Activated T-cell treated with anti-CD3 and anti-CD28 coated beads, Interleukin-2, amount 50 U/mL, for 72 hours (primary cell): ENCODE results near the gene DDAH2. TPM values are rescaled to one million over a fixed set of nuclear protein-coding genes. Genes with fewer than 3 reads are reported as not detected.

Experiments used
- ATAC-seq, 2 donors: fragments of 150-1000 bp; cut with Tn5 transposase; replicated peaks in 1 of 2; 2 replicates each; pipeline ENCODE4 v1.10.0; 2021; ENCODE audit warnings: moderate library complexity in 2 of 2, mild to moderate bottlenecking in 1 of 2
- DNase-seq, 2 donors: peaks; one replicate each; pipeline ENCODE4 v3.0.0; 2021 to 2022; ENCODE audit warnings: mixed read lengths in 1 of 2
- H3K27ac Mint-ChIP-seq: one replicate; pipeline ENCODE4 v1.8.0; 2022; ENCODE audit warnings: mild to moderate bottlenecking, moderate library complexity, mixed read lengths
- H3K27me3 Mint-ChIP-seq: one replicate; pipeline ENCODE4 v1.8.0; 2022; ENCODE audit warnings: low read depth, mixed read lengths
- H3K36me3 Mint-ChIP-seq, 2 donors: one replicate each; pipeline ENCODE4 v1.8.0; 2022; ENCODE audit warnings: mixed read lengths in 2 of 2, mild to moderate bottlenecking in 1 of 2; ENCODE audit not compliant: insufficient read depth in 2 of 2
- H3K4me1 Mint-ChIP-seq: one replicate; pipeline ENCODE4 v1.8.0; 2022; ENCODE audit warnings: low read depth, mixed read lengths
- H3K4me3 Mint-ChIP-seq, 2 donors: one replicate each; pipeline ENCODE4 v1.8.0; 2022; ENCODE audit warnings: mild to moderate bottlenecking in 2 of 2, mixed read lengths in 2 of 2, moderate library complexity in 2 of 2
- H3K9me3 Mint-ChIP-seq, 2 donors: one replicate each; pipeline ENCODE4 v1.8.0; 2022; ENCODE audit warnings: mixed read lengths in 2 of 2
- total RNA-seq, 2 donors: library from RNA; stranded (reverse); gene quantifications; one replicate each; pipeline ENCODE4 v1.2.3, GENCODE V29; 2022

DDAH2 gene
- 10 to 100 TPM; 19.0 to 19.6 TPM for total RNA-seq

GRCh38 chr6:31728767-31729514 lies at the start of gene DDAH2:
TSS of gene DDAH2 (minus strand) at chr6:31729299. CDS start at chr6:31729161, 138 bp downstream.
- DNase-seq (no peak), ATAC-seq (peak; percentile 14 to 16)
- Mint-ChIP-seq H3K36me3 (peaks cover 7 to 16% of the 10 kb centered on the region in 2 donors), H3K4me3 (peak within 1 kb of the TSS; percentile 83 to 94), H3K27ac (no peak within 1 kb of the TSS), H3K27me3 (no peaks in the 10 kb centered on the region), H3K9me3 (no peaks in the 10 kb centered on the region), H3K4me1 (peaks cover 58% of the 10 kb centered on the region)

GRCh38 chr6:31778193-31778592 lies 49.1 kb upstream of the DDAH2 start:
- Mint-ChIP-seq H3K9me3 (no peaks in the 10 kb centered on the region), H3K27me3 (no peaks in the 10 kb centered on the region), H3K27ac (no peak overlapping the region), H3K36me3 (peaks cover 0 to 7% of the 10 kb centered on the region in 2 donors), H3K4me3 (no peak overlapping the region), H3K4me1 (peaks cover 33% of the 10 kb centered on the region)
- no peak for ATAC-seq
- no peak for DNase-seq

GRCh38 chr6:31777667-31778050 lies 48.6 kb upstream of the DDAH2 start:
- peaks cover 0 to 3% of the 10 kb centered on the region in 2 donors for H3K36me3 Mint-ChIP-seq
- H3K4me3 Mint-ChIP-seq, result no peak overlapping the region
- ATAC-seq (no peak), DNase-seq (no peak)
- peaks cover 38% of the 10 kb centered on the region for H3K4me1 Mint-ChIP-seq
- no peaks in the 10 kb centered on the region for H3K9me3 Mint-ChIP-seq
- H3K27ac Mint-ChIP-seq, result no peak overlapping the region
- no peaks in the 10 kb centered on the region for H3K27me3 Mint-ChIP-seq

- H3K27ac Mint-ChIP-seq, result peak within 1 kb of the TSS; percentile 85
- ATAC-seq, result peak; percentile 95
Observed at GRCh38 chr6:31776989-31777666, 48.0 kb upstream of the DDAH2 start, which contains the start of gene VWA7. TSS of gene VWA7 (minus strand) at chr6:31777328. CDS start at chr6:31776779, 549 bp downstream.

GRCh38 chr6:31776485-31776988 lies 47.4 kb upstream of the DDAH2 start:
- Mint-ChIP-seq H3K36me3 (peaks cover 0 to 3% of the 10 kb centered on the region in 2 donors), H3K27me3 (no peaks in the 10 kb centered on the region), H3K9me3 (no peaks in the 10 kb centered on the region), H3K27ac (peak overlapping the region; percentile 85), H3K4me3 (peak overlapping the region; percentile 11 to 64), H3K4me1 (peaks cover 48% of the 10 kb centered on the region)
- DNase-seq (no peak), ATAC-seq (no peak)

More at GRCh38 chr6:31776989-31777666, 48.0 kb upstream of the DDAH2 start, which contains the start of gene VWA7:
- Mint-ChIP-seq H3K27me3 (no peaks in the 10 kb centered on the region), H3K4me3 (peak within 1 kb of the TSS; percentile 64), H3K9me3 (no peaks in the 10 kb centered on the region), H3K36me3 (peaks cover 0 to 3% of the 10 kb centered on the region in 2 donors), H3K4me1 (peaks cover 43% of the 10 kb centered on the region)
- DNase-seq, result peak; percentile 85 to 87

- no peaks in the 10 kb centered on the region for H3K9me3 Mint-ChIP-seq
- DNase-seq (no peak), ATAC-seq (no peak)
- peaks cover 53% of the 10 kb centered on the region for H3K4me1 Mint-ChIP-seq
- H3K4me3 Mint-ChIP-seq, result peak overlapping the region; percentile 11 to 64
- no peaks in the 10 kb centered on the region for H3K27me3 Mint-ChIP-seq
- H3K36me3 Mint-ChIP-seq, result no peaks in the 10 kb centered on the region
- H3K27ac Mint-ChIP-seq, result peak overlapping the region; percentile 85
Observed at GRCh38 chr6:31775633-31776484, 46.8 kb upstream of the DDAH2 start.

GRCh38 chr6:31775184-31775583 lies 46.1 kb upstream of the DDAH2 start:
- H3K4me1 Mint-ChIP-seq, result peaks cover 53% of the 10 kb centered on the region
- no peak overlapping the region for H3K4me3 Mint-ChIP-seq
- H3K27ac Mint-ChIP-seq, result no peak overlapping the region
- no peaks in the 10 kb centered on the region for H3K27me3 Mint-ChIP-seq
- no peaks in the 10 kb centered on the region for H3K36me3 Mint-ChIP-seq
- ATAC-seq, result no peak
- no peaks in the 10 kb centered on the region for H3K9me3 Mint-ChIP-seq
- no peak for DNase-seq

- H3K27me3 Mint-ChIP-seq, result no peaks in the 10 kb centered on the region
Observed at GRCh38 chr6:31771992-31772358, 42.9 kb upstream of the DDAH2 start.

GRCh38 chr6:31770860-31771259 lies 41.8 kb upstream of the DDAH2 start:
- Mint-ChIP-seq H3K27ac (no peak overlapping the region), H3K9me3 (no peaks in the 10 kb centered on the region)

More at GRCh38 chr6:31771992-31772358, 42.9 kb upstream of the DDAH2 start:
- ATAC-seq (no peak), DNase-seq (no peak)
- Mint-ChIP-seq H3K36me3 (no peaks in the 10 kb centered on the region), H3K9me3 (no peaks in the 10 kb centered on the region), H3K4me1 (peaks cover 51% of the 10 kb centered on the region), H3K4me3 (no peak overlapping the region), H3K27ac (no peak overlapping the region)

GRCh38 chr6:31769684-31770371 lies 40.7 kb upstream of the DDAH2 start:
- DNase-seq, result peak; percentile 85 to 90
- H3K27ac Mint-ChIP-seq, result no peak overlapping the region
- H3K9me3 Mint-ChIP-seq, result no peaks in the 10 kb centered on the region
- H3K4me3 Mint-ChIP-seq, result no peak overlapping the region
- H3K4me1 Mint-ChIP-seq, result peaks cover 42% of the 10 kb centered on the region
- ATAC-seq, result peak; percentile 84 to 85
- H3K27me3 Mint-ChIP-seq, result no peaks in the 10 kb centered on the region
- H3K36me3 Mint-ChIP-seq, result peaks cover 0 to 2% of the 10 kb centered on the region in 2 donors

More at GRCh38 chr6:31770860-31771259, 41.8 kb upstream of the DDAH2 start:
- DNase-seq (no peak), ATAC-seq (no peak)
- Mint-ChIP-seq H3K4me3 (no peak overlapping the region), H3K4me1 (peaks cover 42% of the 10 kb centered on the region), H3K27me3 (no peaks in the 10 kb centered on the region), H3K36me3 (no peaks in the 10 kb centered on the region)

- Mint-ChIP-seq H3K27ac (no peak overlapping the region), H3K4me1 (peaks cover 36% of the 10 kb centered on the region), H3K4me3 (no peak overlapping the region), H3K27me3 (no peaks in the 10 kb centered on the region), H3K9me3 (no peaks in the 10 kb centered on the region), H3K36me3 (peaks cover 0 to 4% of the 10 kb centered on the region in 2 donors)
- DNase-seq (no peak), ATAC-seq (no peak)
Observed at GRCh38 chr6:31768363-31769257, 39.5 kb upstream of the DDAH2 start.
